HL-60 (cell line): ENCODE measurements around the gene AMPD2.

Source experiments
- GABPA ChIP-seq: IDR thresholded peaks from 2 replicates; pipeline ENCODE4 v1.6.1; 2012; ENCODE audit warnings: low read depth
- POLR2AphosphoS5 ChIP-seq: IDR thresholded peaks from 2 replicates; pipeline ENCODE4 v1.6.1; 2012; ENCODE audit warnings: low read depth
- SPI1 ChIP-seq: IDR thresholded peaks from 2 replicates; pipeline ENCODE4 v1.6.1; 2012; ENCODE audit warnings: low read depth, mild to moderate bottlenecking, borderline replicate concordance
- TF ChIP-seq, protein P1 (sequence below): IDR thresholded peaks from one replicate; pipeline ENCODE4 v1.5.1; 2011; ENCODE audit warnings: low read length, control low read depth, inconsistent platforms; ENCODE audit not compliant: insufficient read depth
- TF ChIP-seq, protein P2 (sequence below): IDR thresholded peaks from 2 replicates; pipeline ENCODE4 v1.6.1; 2012; ENCODE audit warnings: low read depth; ENCODE audit not compliant: insufficient replicate concordance

DNA sequence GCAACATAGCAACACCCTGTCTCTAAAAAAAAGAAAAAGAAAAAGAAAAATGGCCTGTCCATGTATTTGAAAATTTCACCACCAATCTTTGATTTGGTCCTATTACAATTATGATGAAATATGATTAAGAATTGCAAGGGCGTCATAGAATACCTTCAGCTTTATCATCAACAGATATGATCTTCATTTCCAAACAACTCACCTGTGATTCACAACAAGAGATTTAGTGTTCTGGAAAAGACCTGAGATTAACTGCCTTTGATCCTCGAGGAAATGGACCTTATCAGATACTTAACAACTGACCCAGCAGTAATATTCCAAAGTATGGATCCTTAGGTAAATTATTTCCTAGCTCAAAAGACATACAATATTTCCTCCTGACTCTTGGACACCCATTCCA is 32.8 kb downstream of the AMPD2 start:
- TF ChIP-seq, protein P1, sequence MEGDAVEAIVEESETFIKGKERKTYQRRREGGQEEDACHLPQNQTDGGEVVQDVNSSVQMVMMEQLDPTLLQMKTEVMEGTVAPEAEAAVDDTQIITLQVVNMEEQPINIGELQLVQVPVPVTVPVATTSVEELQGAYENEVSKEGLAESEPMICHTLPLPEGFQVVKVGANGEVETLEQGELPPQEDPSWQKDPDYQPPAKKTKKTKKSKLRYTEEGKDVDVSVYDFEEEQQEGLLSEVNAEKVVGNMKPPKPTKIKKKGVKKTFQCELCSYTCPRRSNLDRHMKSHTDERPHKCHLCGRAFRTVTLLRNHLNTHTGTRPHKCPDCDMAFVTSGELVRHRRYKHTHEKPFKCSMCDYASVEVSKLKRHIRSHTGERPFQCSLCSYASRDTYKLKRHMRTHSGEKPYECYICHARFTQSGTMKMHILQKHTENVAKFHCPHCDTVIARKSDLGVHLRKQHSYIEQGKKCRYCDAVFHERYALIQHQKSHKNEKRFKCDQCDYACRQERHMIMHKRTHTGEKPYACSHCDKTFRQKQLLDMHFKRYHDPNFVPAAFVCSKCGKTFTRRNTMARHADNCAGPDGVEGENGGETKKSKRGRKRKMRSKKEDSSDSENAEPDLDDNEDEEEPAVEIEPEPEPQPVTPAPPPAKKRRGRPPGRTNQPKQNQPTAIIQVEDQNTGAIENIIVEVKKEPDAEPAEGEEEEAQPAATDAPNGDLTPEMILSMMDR = no peak
- TF ChIP-seq GABPA = no peak
- TF ChIP-seq, protein P2, sequence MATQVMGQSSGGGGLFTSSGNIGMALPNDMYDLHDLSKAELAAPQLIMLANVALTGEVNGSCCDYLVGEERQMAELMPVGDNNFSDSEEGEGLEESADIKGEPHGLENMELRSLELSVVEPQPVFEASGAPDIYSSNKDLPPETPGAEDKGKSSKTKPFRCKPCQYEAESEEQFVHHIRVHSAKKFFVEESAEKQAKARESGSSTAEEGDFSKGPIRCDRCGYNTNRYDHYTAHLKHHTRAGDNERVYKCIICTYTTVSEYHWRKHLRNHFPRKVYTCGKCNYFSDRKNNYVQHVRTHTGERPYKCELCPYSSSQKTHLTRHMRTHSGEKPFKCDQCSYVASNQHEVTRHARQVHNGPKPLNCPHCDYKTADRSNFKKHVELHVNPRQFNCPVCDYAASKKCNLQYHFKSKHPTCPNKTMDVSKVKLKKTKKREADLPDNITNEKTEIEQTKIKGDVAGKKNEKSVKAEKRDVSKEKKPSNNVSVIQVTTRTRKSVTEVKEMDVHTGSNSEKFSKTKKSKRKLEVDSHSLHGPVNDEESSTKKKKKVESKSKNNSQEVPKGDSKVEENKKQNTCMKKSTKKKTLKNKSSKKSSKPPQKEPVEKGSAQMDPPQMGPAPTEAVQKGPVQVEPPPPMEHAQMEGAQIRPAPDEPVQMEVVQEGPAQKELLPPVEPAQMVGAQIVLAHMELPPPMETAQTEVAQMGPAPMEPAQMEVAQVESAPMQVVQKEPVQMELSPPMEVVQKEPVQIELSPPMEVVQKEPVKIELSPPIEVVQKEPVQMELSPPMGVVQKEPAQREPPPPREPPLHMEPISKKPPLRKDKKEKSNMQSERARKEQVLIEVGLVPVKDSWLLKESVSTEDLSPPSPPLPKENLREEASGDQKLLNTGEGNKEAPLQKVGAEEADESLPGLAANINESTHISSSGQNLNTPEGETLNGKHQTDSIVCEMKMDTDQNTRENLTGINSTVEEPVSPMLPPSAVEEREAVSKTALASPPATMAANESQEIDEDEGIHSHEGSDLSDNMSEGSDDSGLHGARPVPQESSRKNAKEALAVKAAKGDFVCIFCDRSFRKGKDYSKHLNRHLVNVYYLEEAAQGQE = no peak
- TF ChIP-seq POLR2AphosphoS5 = no peak
- no peak for TF ChIP-seq SPI1
